HL-60 (cell line): ENCODE measurements around the gene MAPKAPK2.

Experiments used
- DNase-seq, 2 experiments: peaks; one replicate each; pipeline ENCODE4 v3.0.0-alpha.2; 2010 to 2020; ENCODE audit warnings: low read depth in 1 of 2, low spot score in 1 of 2
- H3K27ac ChIP-seq: fragments of 250-450 bp; sonication (Bioruptor Pico); replicated peaks from 2 replicates; pipeline ENCODE4 v1.5.1; 2020; ENCODE audit warnings: mild to moderate bottlenecking, moderate library complexity
- H3K27me3 ChIP-seq: fragments of 250-450 bp; sonication (Bioruptor Pico); 2 replicates; pipeline ENCODE4 v1.5.1; 2021; ENCODE audit warnings: mild to moderate bottlenecking, moderate library complexity; ENCODE audit not compliant: insufficient read depth, poor library complexity, severe bottlenecking
- H3K4me3 ChIP-seq: replicated peaks from 2 replicates; pipeline ENCODE4 v1.5.1; 2011; ENCODE audit warnings: mild to moderate bottlenecking, control low read depth, low read length; ENCODE audit not compliant: insufficient read depth
- GABPA ChIP-seq: IDR thresholded peaks from 2 replicates; pipeline ENCODE4 v1.6.1; 2012; ENCODE audit warnings: low read depth
- POLR2AphosphoS5 ChIP-seq: IDR thresholded peaks from 2 replicates; pipeline ENCODE4 v1.6.1; 2012; ENCODE audit warnings: low read depth
- SPI1 ChIP-seq: IDR thresholded peaks from 2 replicates; pipeline ENCODE4 v1.6.1; 2012; ENCODE audit warnings: low read depth, mild to moderate bottlenecking, borderline replicate concordance
- TF ChIP-seq, protein P1 (sequence below): IDR thresholded peaks from one replicate; pipeline ENCODE4 v1.5.1; 2011; ENCODE audit warnings: low read length, control low read depth, inconsistent platforms; ENCODE audit not compliant: insufficient read depth
- TF ChIP-seq, protein P2 (sequence below): IDR thresholded peaks from 2 replicates; pipeline ENCODE4 v1.6.1; 2012; ENCODE audit warnings: low read depth; ENCODE audit not compliant: insufficient replicate concordance

MAPKAPK2 gene

DNA sequence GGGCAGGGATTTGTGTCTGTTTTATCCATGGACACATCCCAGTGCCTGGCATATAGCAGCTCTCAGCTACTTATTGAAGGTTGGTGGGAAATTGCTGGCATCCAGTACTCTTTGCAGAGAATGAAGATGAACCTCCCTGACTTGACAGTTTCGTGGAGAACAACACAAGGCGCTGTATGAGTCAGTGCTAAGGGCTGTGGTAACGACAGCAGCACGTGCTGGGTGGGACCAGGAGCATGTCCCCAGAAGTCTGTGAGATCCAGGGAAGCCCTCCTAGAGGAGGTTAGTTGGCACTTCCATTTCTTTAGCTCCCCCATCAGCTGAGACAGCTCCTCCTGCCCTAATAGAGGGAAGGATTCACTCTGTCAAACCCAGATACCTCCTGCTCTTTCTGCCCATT lies 60.0 kb downstream of the MAPKAPK2 start:
- TF ChIP-seq GABPA, result no peak
- TF ChIP-seq, protein P1, sequence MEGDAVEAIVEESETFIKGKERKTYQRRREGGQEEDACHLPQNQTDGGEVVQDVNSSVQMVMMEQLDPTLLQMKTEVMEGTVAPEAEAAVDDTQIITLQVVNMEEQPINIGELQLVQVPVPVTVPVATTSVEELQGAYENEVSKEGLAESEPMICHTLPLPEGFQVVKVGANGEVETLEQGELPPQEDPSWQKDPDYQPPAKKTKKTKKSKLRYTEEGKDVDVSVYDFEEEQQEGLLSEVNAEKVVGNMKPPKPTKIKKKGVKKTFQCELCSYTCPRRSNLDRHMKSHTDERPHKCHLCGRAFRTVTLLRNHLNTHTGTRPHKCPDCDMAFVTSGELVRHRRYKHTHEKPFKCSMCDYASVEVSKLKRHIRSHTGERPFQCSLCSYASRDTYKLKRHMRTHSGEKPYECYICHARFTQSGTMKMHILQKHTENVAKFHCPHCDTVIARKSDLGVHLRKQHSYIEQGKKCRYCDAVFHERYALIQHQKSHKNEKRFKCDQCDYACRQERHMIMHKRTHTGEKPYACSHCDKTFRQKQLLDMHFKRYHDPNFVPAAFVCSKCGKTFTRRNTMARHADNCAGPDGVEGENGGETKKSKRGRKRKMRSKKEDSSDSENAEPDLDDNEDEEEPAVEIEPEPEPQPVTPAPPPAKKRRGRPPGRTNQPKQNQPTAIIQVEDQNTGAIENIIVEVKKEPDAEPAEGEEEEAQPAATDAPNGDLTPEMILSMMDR, result no peak
- TF ChIP-seq, protein P2, sequence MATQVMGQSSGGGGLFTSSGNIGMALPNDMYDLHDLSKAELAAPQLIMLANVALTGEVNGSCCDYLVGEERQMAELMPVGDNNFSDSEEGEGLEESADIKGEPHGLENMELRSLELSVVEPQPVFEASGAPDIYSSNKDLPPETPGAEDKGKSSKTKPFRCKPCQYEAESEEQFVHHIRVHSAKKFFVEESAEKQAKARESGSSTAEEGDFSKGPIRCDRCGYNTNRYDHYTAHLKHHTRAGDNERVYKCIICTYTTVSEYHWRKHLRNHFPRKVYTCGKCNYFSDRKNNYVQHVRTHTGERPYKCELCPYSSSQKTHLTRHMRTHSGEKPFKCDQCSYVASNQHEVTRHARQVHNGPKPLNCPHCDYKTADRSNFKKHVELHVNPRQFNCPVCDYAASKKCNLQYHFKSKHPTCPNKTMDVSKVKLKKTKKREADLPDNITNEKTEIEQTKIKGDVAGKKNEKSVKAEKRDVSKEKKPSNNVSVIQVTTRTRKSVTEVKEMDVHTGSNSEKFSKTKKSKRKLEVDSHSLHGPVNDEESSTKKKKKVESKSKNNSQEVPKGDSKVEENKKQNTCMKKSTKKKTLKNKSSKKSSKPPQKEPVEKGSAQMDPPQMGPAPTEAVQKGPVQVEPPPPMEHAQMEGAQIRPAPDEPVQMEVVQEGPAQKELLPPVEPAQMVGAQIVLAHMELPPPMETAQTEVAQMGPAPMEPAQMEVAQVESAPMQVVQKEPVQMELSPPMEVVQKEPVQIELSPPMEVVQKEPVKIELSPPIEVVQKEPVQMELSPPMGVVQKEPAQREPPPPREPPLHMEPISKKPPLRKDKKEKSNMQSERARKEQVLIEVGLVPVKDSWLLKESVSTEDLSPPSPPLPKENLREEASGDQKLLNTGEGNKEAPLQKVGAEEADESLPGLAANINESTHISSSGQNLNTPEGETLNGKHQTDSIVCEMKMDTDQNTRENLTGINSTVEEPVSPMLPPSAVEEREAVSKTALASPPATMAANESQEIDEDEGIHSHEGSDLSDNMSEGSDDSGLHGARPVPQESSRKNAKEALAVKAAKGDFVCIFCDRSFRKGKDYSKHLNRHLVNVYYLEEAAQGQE, result no peak
- no peak for TF ChIP-seq SPI1
- Histone ChIP-seq H3K27me3 (no peaks in the 10 kb centered on the region), H3K4me3 (no peak overlapping the region), H3K27ac (no peak overlapping the region)
- DNase-seq, result no peak

DNA sequence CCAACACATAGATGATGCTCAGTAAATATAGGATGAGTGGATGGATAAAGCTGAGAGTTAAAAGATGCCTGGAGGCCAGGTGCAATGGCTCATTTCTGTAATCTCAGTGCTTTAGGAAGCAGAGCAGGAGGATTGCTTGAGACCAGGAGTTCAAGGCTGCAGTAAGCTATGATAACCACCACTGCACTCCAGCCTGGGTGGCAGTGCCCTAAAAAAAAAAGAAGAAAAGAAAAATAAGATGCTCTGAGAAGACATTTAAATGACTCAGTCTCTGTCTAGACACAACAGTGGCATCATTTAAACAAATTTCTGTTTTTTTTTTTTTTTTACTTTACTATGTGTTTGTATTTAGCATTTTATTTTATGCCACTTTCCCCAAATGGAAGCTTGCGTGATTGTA lies 60.6 kb downstream of the MAPKAPK2 start:
- DNase-seq, result no peak
- Histone ChIP-seq H3K4me3 (no peak overlapping the region), H3K27me3 (no peaks in the 10 kb centered on the region), H3K27ac (no peak overlapping the region)
- no peak for TF ChIP-seq SPI1
- no peak for TF ChIP-seq GABPA
- no peak for TF ChIP-seq POLR2AphosphoS5

DNA sequence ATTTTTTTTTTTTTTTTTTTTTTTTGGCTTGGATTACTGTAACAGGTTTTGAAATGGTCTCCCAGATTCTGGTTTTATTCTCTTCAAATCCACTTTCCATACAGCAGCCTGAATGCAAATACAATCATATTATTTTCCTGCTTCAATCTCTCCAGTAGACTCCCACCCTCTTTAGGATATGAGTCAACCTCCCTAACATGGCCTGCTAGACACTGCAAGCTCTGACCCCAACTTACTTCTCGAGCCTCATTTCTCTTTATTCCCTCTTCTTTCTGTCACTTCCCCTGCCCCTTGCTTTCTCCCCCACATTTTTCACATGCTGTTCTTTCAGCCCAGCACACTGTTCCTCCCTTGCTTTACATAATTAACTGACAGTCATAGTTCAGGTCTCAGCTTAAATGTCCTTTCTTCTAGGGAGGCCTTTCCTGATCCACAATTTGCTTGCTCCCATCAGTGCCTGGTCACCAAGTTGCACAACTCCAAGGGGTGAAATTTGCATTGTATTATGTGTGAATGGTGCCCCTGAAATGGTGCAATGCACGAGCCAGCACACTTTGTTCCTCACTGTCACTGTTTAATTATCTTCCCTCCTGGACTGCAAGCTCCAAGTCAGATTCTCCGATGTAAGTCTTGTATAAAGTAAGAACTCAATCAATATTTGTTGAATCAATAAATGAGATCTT lies 63.8 kb downstream of the MAPKAPK2 start:
- no peak overlapping the region for H3K4me3 ChIP-seq
- DNase-seq, result peak; percentile 29 to 78
- TF ChIP-seq POLR2AphosphoS5 (no peak), GABPA (no peak), SPI1 (no peak)
- TF ChIP-seq, protein P2, result no peak
- TF ChIP-seq, protein P1, result no peak
- no peaks in the 10 kb centered on the region for H3K27me3 ChIP-seq
- no peak overlapping the region for H3K27ac ChIP-seq

DNA sequence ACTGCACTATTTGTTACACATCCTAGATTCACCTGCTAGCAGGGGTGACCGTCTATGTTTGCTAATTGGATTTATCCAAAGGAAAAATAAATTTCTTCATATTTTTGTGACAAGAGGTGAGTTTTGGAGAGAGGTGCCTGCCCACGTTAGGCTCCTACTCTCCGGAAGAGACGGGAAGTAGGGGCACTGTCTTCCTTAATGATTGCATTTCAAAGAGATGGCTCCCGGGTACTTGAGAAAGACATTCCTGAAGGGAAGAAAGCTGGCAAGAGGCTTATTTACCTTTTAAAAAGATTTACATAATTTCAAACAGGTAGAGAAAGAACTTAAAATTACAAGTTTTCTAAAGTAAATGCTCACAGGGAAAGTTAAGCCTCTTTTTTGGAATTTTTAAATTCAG lies 67.2 kb downstream of the MAPKAPK2 start:
- TF ChIP-seq, protein P1, result no peak
- TF ChIP-seq POLR2AphosphoS5 (no peak), GABPA (no peak), SPI1 (no peak)
- TF ChIP-seq, protein P2, result no peak
- Histone ChIP-seq H3K27ac (no peak overlapping the region), H3K4me3 (no peak overlapping the region), H3K27me3 (no peaks in the 10 kb centered on the region)
- no peak for DNase-seq
